ENCODE data around the gene SHKBP1.

DNA sequence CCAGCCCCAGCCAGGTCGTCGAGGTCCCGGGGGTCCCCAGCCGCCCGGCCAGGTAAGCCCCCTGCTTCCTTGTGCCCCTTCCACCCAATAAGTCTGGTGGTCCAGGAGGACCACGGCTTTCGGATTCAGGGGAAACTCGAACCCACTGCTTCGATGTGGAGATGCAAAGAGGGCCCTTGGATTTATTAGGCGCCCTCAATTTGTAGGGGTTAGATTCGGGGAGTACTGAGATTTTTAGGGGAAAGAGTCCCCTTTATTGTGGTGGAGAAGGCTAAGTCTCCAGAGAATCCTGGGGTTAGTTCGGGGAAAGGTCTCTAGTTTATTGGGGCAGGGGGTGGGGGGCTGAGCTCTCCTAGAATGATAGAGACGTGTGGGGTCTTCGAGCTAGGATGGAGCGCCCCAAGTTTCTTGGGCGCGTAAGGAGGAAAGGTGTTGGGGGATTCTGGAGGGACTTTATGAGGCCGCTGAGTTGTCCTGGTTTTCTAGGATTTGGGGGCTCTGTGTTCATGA lies 20.7 kb downstream of the SHKBP1 start:
- no peak for TF ChIP-seq FOXA1 (IDR thresholded peaks at IDR 0.05)
- no peak for TF ChIP-seq RAD21 (IDR thresholded peaks at IDR 0.05)
- TF ChIP-seq, protein P1, sequence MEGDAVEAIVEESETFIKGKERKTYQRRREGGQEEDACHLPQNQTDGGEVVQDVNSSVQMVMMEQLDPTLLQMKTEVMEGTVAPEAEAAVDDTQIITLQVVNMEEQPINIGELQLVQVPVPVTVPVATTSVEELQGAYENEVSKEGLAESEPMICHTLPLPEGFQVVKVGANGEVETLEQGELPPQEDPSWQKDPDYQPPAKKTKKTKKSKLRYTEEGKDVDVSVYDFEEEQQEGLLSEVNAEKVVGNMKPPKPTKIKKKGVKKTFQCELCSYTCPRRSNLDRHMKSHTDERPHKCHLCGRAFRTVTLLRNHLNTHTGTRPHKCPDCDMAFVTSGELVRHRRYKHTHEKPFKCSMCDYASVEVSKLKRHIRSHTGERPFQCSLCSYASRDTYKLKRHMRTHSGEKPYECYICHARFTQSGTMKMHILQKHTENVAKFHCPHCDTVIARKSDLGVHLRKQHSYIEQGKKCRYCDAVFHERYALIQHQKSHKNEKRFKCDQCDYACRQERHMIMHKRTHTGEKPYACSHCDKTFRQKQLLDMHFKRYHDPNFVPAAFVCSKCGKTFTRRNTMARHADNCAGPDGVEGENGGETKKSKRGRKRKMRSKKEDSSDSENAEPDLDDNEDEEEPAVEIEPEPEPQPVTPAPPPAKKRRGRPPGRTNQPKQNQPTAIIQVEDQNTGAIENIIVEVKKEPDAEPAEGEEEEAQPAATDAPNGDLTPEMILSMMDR (IDR thresholded peaks at IDR 0.05; ENCODE audit: low read depth, low read length, missing input control), result no peak
- TF ChIP-seq YY1 (IDR thresholded peaks at IDR 0.05), result no peak
- TF ChIP-seq JUND (IDR thresholded peaks at IDR 0.05), result no peak
- TF ChIP-seq EGR1 (IDR thresholded peaks at IDR 0.05; ENCODE audit: low read depth in 2 of 2), result no peak
- no peak for TF ChIP-seq SP1 (IDR thresholded peaks at IDR 0.05)
- TF ChIP-seq NR2F2 (IDR thresholded peaks at IDR 0.05), result no peak
- TF ChIP-seq, protein P2, sequence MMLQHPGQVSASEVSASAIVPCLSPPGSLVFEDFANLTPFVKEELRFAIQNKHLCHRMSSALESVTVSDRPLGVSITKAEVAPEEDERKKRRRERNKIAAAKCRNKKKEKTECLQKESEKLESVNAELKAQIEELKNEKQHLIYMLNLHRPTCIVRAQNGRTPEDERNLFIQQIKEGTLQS (IDR thresholded peaks at IDR 0.05), result no peak
- TF ChIP-seq, protein P3, sequence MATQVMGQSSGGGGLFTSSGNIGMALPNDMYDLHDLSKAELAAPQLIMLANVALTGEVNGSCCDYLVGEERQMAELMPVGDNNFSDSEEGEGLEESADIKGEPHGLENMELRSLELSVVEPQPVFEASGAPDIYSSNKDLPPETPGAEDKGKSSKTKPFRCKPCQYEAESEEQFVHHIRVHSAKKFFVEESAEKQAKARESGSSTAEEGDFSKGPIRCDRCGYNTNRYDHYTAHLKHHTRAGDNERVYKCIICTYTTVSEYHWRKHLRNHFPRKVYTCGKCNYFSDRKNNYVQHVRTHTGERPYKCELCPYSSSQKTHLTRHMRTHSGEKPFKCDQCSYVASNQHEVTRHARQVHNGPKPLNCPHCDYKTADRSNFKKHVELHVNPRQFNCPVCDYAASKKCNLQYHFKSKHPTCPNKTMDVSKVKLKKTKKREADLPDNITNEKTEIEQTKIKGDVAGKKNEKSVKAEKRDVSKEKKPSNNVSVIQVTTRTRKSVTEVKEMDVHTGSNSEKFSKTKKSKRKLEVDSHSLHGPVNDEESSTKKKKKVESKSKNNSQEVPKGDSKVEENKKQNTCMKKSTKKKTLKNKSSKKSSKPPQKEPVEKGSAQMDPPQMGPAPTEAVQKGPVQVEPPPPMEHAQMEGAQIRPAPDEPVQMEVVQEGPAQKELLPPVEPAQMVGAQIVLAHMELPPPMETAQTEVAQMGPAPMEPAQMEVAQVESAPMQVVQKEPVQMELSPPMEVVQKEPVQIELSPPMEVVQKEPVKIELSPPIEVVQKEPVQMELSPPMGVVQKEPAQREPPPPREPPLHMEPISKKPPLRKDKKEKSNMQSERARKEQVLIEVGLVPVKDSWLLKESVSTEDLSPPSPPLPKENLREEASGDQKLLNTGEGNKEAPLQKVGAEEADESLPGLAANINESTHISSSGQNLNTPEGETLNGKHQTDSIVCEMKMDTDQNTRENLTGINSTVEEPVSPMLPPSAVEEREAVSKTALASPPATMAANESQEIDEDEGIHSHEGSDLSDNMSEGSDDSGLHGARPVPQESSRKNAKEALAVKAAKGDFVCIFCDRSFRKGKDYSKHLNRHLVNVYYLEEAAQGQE (IDR thresholded peaks at IDR 0.05), result no peak
- no peak for TF ChIP-seq GABPA (IDR thresholded peaks at IDR 0.05 in 1 of 2, conservative IDR thresholded peaks at IDR 0.05 in 1 of 2)
- no peak for TF ChIP-seq RXRA (IDR thresholded peaks at IDR 0.05)
